A673 (cell line): ENCODE results near the gene MIPOL1. TPM values are rescaled to one million over a fixed set of nuclear protein-coding genes. Genes with fewer than 3 reads are reported as not detected.

Experiments used
- BruUV-seq: library from RNA; stranded (reverse); fragments of 400-500 nt; replicated peaks from 2 replicates; lab custom pipeline; 2021; lab: Mats Ljungman, UMichigan
- CTCF ChIA-PET: fragments of 300-600 bp; sonication (Branson Sonifier 250); formaldehyde crosslinking; loops from one replicate; lab custom pipeline; 2022; ENCODE audit warnings: antibody characterized with exemption; lab: Charles Lee
- POLR2A ChIA-PET: fragments of 300-600 bp; sonication (Branson Sonifier 250); formaldehyde crosslinking; loops from one replicate; lab custom pipeline; 2022; ENCODE audit warnings: antibody characterized with exemption; ENCODE audit not compliant: low non-redundant PET; lab: Charles Lee
- DNase-seq: peaks from one replicate; pipeline ENCODE4 v3.0.0-alpha.2; 2015; ENCODE audit warnings: low spot score
- H3K27ac ChIP-seq: fragments of 200-600 bp; sonication (generic); 2 replicates; pipeline ENCODE4 v1.5.1; 2016; ENCODE audit warnings: mixed run types, low read depth, mild to moderate bottlenecking, mixed read lengths, antibody characterized with exemption, low read length; ENCODE audit not compliant: poor library complexity, severe bottlenecking
- H3K27me3 ChIP-seq: fragments of 200-600 bp; sonication (generic); replicated peaks from 2 replicates; pipeline ENCODE4 v1.6.1; 2017; ENCODE audit warnings: mixed run types, low read depth, mild to moderate bottlenecking, mixed read lengths, antibody characterized with exemption, low read length; ENCODE audit not compliant: insufficient read depth, poor library complexity
- H3K36me3 ChIP-seq: fragments of 200-600 bp; sonication (generic); 2 replicates; pipeline ENCODE4 v1.6.1; 2016; ENCODE audit warnings: mixed run types, mild to moderate bottlenecking, mixed read lengths, antibody characterized with exemption, low read length; ENCODE audit not compliant: insufficient read depth, poor library complexity, severe bottlenecking
- H3K4me1 ChIP-seq: fragments of 200-600 bp; sonication (generic); 2 replicates; pipeline ENCODE4 v1.6.1; 2017; ENCODE audit warnings: mixed run types, mild to moderate bottlenecking, mixed read lengths, antibody characterized with exemption, low read length; ENCODE audit not compliant: insufficient read depth, poor library complexity, severe bottlenecking
- H3K4me3 ChIP-seq: fragments of 200-600 bp; sonication (generic); 2 replicates; pipeline ENCODE4 v1.5.1; 2016; ENCODE audit warnings: low read depth, mixed run types, mild to moderate bottlenecking, mixed read lengths, low read length; ENCODE audit not compliant: poor library complexity, severe bottlenecking
- H3K9me3 ChIP-seq: fragments of 200-600 bp; sonication (generic); 2 replicates; pipeline ENCODE4 v1.6.1; 2016; ENCODE audit warnings: mixed run types, low read depth, mild to moderate bottlenecking, mixed read lengths, antibody characterized with exemption, low read length; ENCODE audit not compliant: poor library complexity, severe bottlenecking
- CTCF ChIP-seq: fragments of 300-800, 200-600 bp; sonication (generic); conservative IDR thresholded peaks from 2 replicates; pipeline ENCODE4 v1.5.1; 2017; ENCODE audit warnings: low read depth, mild to moderate bottlenecking, antibody characterized with exemption, low read length, moderate library complexity, mixed read lengths
- EZH2 ChIP-seq: fragments of 200-600 bp; sonication (generic); IDR thresholded peaks from 2 replicates; pipeline ENCODE4 v1.6.1; 2017; ENCODE audit warnings: borderline replicate concordance, low read depth, mild to moderate bottlenecking, mixed read lengths, antibody characterized with exemption, low read length; ENCODE audit not compliant: poor library complexity, severe bottlenecking
- intact Hi-C: fragments of 100-400 bp; cut with micrococcal nuclease; formaldehyde crosslinking; loops from one replicate; pipeline ENCODE4 v1.10.0; 2022; ENCODE audit not compliant: unreplicated experiment
- total RNA-seq: library from RNA; stranded (reverse); gene quantifications from 2 replicates; pipeline ENCODE4 v1.2.3, GENCODE V29; 2021

MIPOL1 gene
- total RNA-seq, 1 experiment from 2014 or later, result 15.0 TPM

- Histone ChIP-seq H3K9me3 (no peaks in the 10 kb centered on the region), H3K36me3 (no peaks in the 10 kb centered on the region), H3K4me3 (no peak overlapping the region), H3K27me3 (no peaks in the 10 kb centered on the region), H3K27ac (no peak overlapping the region), H3K4me1 (no peaks in the 10 kb centered on the region)
- no peak for TF ChIP-seq EZH2
- TF ChIP-seq CTCF, result no peak
- ChIA-PET CTCF (no interaction called here), POLR2A (no interaction called here)
- intact Hi-C loops, result no loop called here
- no peak for DNase-seq
- BruUV-seq, result no TSS peak
Measured at GRCh38 chr14:37545174-37545573, 347.4 kb downstream of the MIPOL1 start.

GRCh38 chr14:37546621-37547447 lies 349.1 kb downstream of the MIPOL1 start:
- Histone ChIP-seq H3K27ac (no peak overlapping the region), H3K4me1 (no peaks in the 10 kb centered on the region), H3K4me3 (no peak overlapping the region), H3K9me3 (no peaks in the 10 kb centered on the region), H3K27me3 (no peaks in the 10 kb centered on the region), H3K36me3 (no peaks in the 10 kb centered on the region)
- no peak for DNase-seq
- no TSS peak for BruUV-seq
- TF ChIP-seq EZH2 (no peak), CTCF (no peak)
- intact Hi-C loops, result no loop called here
- ChIA-PET POLR2A (no interaction called here), CTCF (no interaction called here)

GRCh38 chr14:37550511-37550910 lies 352.8 kb downstream of the MIPOL1 start:
- CTCF ChIA-PET, result no interaction called here
- POLR2A ChIA-PET, result no interaction called here
- Histone ChIP-seq H3K27ac (no peak overlapping the region), H3K4me1 (no peaks in the 10 kb centered on the region), H3K4me3 (no peak overlapping the region), H3K36me3 (no peaks in the 10 kb centered on the region), H3K27me3 (no peaks in the 10 kb centered on the region), H3K9me3 (peaks cover 7% of the 10 kb centered on the region)
- intact Hi-C loops, result no loop called here
- DNase-seq, result no peak
- no TSS peak for BruUV-seq
- TF ChIP-seq CTCF, result no peak
- TF ChIP-seq EZH2, result no peak
